Measurements from ENCODE around the gene EIF6. TPM values are rescaled to one million over a fixed set of nuclear protein-coding genes. Genes with fewer than 3 reads are reported as not detected.
A peak's percentile ranks its signal among the peaks of the same experiment; 100 is the strongest.

EIF6 gene
- total RNA-seq, 2 donors from 2014 or later = 127 to 132 TPM

- no peak overlapping the region for H3K4me3 ChIP-seq (ENCODE audit: low read length)
- H3K9ac ChIP-seq (ENCODE audit: extremely low read depth, low read length, poor library complexity, severe bottlenecking) = no peak overlapping the region
- peaks cover 9% of the 10 kb centered on the region for H3K4me1 ChIP-seq (ENCODE audit: control insufficient read depth, insufficient read depth, low read length)
- no peak overlapping the region for H3K27ac Mint-ChIP-seq
- H3K9me3 Mint-ChIP-seq = no peaks in the 10 kb centered on the region
- WGBS, 2 experiments (ENCODE audit: insufficient coverage in 1 of 2, insufficient read length in 1 of 2) = 93 to 94% methylated on average over 13 to 28 of the region's 28 CpGs
- H3K27ac ChIP-seq (ENCODE audit: low read depth, low read length) = no peak overlapping the region
- peaks cover 4% of the 10 kb centered on the region for H3K36me3 ChIP-seq (ENCODE audit: control insufficient read depth, insufficient read depth, low read length)
- H3K4me1 Mint-ChIP-seq = peaks cover 21% of the 10 kb centered on the region
- H3K36me3 Mint-ChIP-seq (ENCODE audit: low read depth) = peaks cover 8% of the 10 kb centered on the region
- no peaks in the 10 kb centered on the region for H3K9me3 ChIP-seq (ENCODE audit: control insufficient read depth, low read length)
- H3K4me3 Mint-ChIP-seq = no peak overlapping the region
- no peak for TF ChIP-seq CTCF (conservative IDR thresholded peaks at IDR 0.05)
- peaks cover 19% of the 10 kb centered on the region for H3K27me3 Mint-ChIP-seq (ENCODE audit: insufficient read depth)
- DNase-seq = no peak
- no peaks in the 10 kb centered on the region for H3K27me3 ChIP-seq (ENCODE audit: control insufficient read depth, insufficient read depth, low read length, poor library complexity, severe bottlenecking)
Measured at GRCh38 chr20:35287509-35288324, 3.1 kb upstream of the EIF6 start.

GRCh38 chr20:35286899-35287508, 2.4 kb upstream of the EIF6 start:
- Mint-ChIP-seq H3K27me3 (ENCODE audit: insufficient read depth) (peaks cover 15% of the 10 kb centered on the region), H3K9me3 (no peaks in the 10 kb centered on the region), H3K36me3 (ENCODE audit: low read depth) (peaks cover 15% of the 10 kb centered on the region), H3K4me3 (no peak overlapping the region), H3K4me1 (peaks cover 21% of the 10 kb centered on the region), H3K27ac (no peak overlapping the region)
- no peak for DNase-seq
- Histone ChIP-seq H3K4me3 (ENCODE audit: low read length) (no peak overlapping the region), H3K9ac (ENCODE audit: extremely low read depth, low read length, poor library complexity, severe bottlenecking) (no peak overlapping the region), H3K27me3 (ENCODE audit: control insufficient read depth, insufficient read depth, low read length, poor library complexity, severe bottlenecking) (no peaks in the 10 kb centered on the region), H3K4me1 (ENCODE audit: control insufficient read depth, insufficient read depth, low read length) (peaks cover 9% of the 10 kb centered on the region), H3K36me3 (ENCODE audit: control insufficient read depth, insufficient read depth, low read length) (peaks cover 10% of the 10 kb centered on the region), H3K9me3 (ENCODE audit: control insufficient read depth, low read length) (no peaks in the 10 kb centered on the region), H3K27ac (ENCODE audit: low read depth, low read length) (no peak overlapping the region)
- no peak for TF ChIP-seq CTCF (conservative IDR thresholded peaks at IDR 0.05)
- 93 to 95% methylated on average over 8 to 17 of the region's 17 CpGs for WGBS, 2 experiments (ENCODE audit: insufficient coverage in 1 of 2, insufficient read length in 1 of 2)

- H3K4me3 ChIP-seq (ENCODE audit: low read length) = no peak overlapping the region
- peak overlapping the region; percentile 1 for H3K27ac Mint-ChIP-seq
- WGBS, 2 experiments (ENCODE audit: insufficient coverage in 1 of 2, insufficient read length in 1 of 2) = 94 to 100% methylated on average over 1 to 12 of the region's 12 CpGs
Measured at GRCh38 chr20:35286077-35286898, 1.7 kb upstream of the EIF6 start.

More at GRCh38 chr20:35286077-35286898, 1.7 kb upstream of the EIF6 start:
- Histone ChIP-seq H3K9me3 (ENCODE audit: control insufficient read depth, low read length) (no peaks in the 10 kb centered on the region), H3K27ac (ENCODE audit: low read depth, low read length) (no peak overlapping the region), H3K36me3 (ENCODE audit: control insufficient read depth, insufficient read depth, low read length) (peaks cover 18% of the 10 kb centered on the region), H3K9ac (ENCODE audit: extremely low read depth, low read length, poor library complexity, severe bottlenecking) (no peak overlapping the region), H3K4me1 (ENCODE audit: control insufficient read depth, insufficient read depth, low read length) (peaks cover 9% of the 10 kb centered on the region), H3K27me3 (ENCODE audit: control insufficient read depth, insufficient read depth, low read length, poor library complexity, severe bottlenecking) (no peaks in the 10 kb centered on the region)
- Mint-ChIP-seq H3K4me1 (peaks cover 21% of the 10 kb centered on the region), H3K36me3 (ENCODE audit: low read depth) (peaks cover 21% of the 10 kb centered on the region), H3K9me3 (no peaks in the 10 kb centered on the region), H3K4me3 (peak overlapping the region; percentile 83), H3K27me3 (ENCODE audit: insufficient read depth) (peaks cover 15% of the 10 kb centered on the region)
- no peak for TF ChIP-seq CTCF (conservative IDR thresholded peaks at IDR 0.05)
- no peak for DNase-seq
